ENCODE results near the gene FA2H. TPM values are rescaled to one million over a fixed set of nuclear protein-coding genes. Genes with fewer than 3 reads are reported as not detected.
A peak's percentile ranks its signal among the peaks of the same experiment; 100 is the strongest.

FA2H gene
- total and polyA plus RNA-seq, 2 donors from 2014 or later, result 4.2 to 10.3 TPM

GRCh38 chr16:74666010-74666421, 108.6 kb downstream of the FA2H start:
- H3K27ac ChIP-seq (ENCODE audit: low read depth in 2 of 2, low read length in 2 of 2), result peak overlapping the region in 1 of 2 donors; percentile 43
- FAIRE-seq (no peak), DNase-seq (no peak)
- no peak for TF ChIP-seq CTCF (IDR thresholded peaks at IDR 0.05; ENCODE audit: borderline replicate concordance, extremely low read depth, insufficient read depth)
- H3K9me3 ChIP-seq (ENCODE audit: control insufficient read depth in 2 of 3, insufficient read depth in 1 of 3, low read length in 3 of 3), result no peaks in the 10 kb centered on the region
- H3K27me3 ChIP-seq (ENCODE audit: control insufficient read depth, insufficient read depth, low read length), result no peaks in the 10 kb centered on the region
- H3K4me1 ChIP-seq (ENCODE audit: control insufficient read depth in 2 of 3, insufficient read depth in 2 of 3, low read depth in 1 of 3, low read length in 3 of 3), result no peaks in the 10 kb centered on the region
- H3K4me3 ChIP-seq (ENCODE audit: low read length in 3 of 3), result peak overlapping the region; percentile 88 to 91 (median 89)
- H3K36me3 ChIP-seq (ENCODE audit: control insufficient read depth in 2 of 3, insufficient read depth in 3 of 3, low read length in 3 of 3), result peaks cover under 1 to 13% (median 11%) of the 10 kb centered on the region in 3 donors
- intact Hi-C loops (cut with DNase I), result no loop called here
- peak overlapping the region; percentile 27 to 85 (median 77) for H3K9ac ChIP-seq (ENCODE audit: low read length in 3 of 3)

Other genes starting within 250 kb of the FA2H start
- 167 TPM for gene GLG1, start 167.7 kb downstream of the FA2H start, total RNA-seq
- gene GLG1, start 167.7 kb downstream of the FA2H start, polyA plus RNA-seq (ENCODE audit: insufficient read depth, low read depth, low replicate concordance), result 58.8 TPM
- gene RFWD3, start 107.9 kb downstream of the FA2H start, total RNA-seq, result 26.0 TPM
- 5.8 TPM for gene RFWD3, start 107.9 kb downstream of the FA2H start, polyA plus RNA-seq (ENCODE audit: insufficient read depth, low read depth, low replicate concordance)
- gene MLKL, start 74.0 kb downstream of the FA2H start, total RNA-seq, result 19.4 TPM
- gene MLKL, start 74.0 kb downstream of the FA2H start, polyA plus RNA-seq (ENCODE audit: insufficient read depth, low read depth, low replicate concordance), result 7.3 TPM
- 60.0 TPM for gene WDR59, start 210.3 kb upstream of the FA2H start, total RNA-seq
- 32.6 TPM for gene WDR59, start 210.3 kb upstream of the FA2H start, polyA plus RNA-seq (ENCODE audit: insufficient read depth, low read depth, low replicate concordance)
- gene ZNRF1, start 224.2 kb upstream of the FA2H start, total RNA-seq, result 23.1 TPM
- 10.8 TPM for gene ZNRF1, start 224.2 kb upstream of the FA2H start, polyA plus RNA-seq (ENCODE audit: insufficient read depth, low read depth, low replicate concordance)

Data from kidney (tissue), 14 donors.